ENCODE data around the gene PRLR. TPM values are rescaled to one million over a fixed set of nuclear protein-coding genes. Genes with fewer than 3 reads are reported as not detected.
A peak's percentile ranks its signal among the peaks of the same experiment; 100 is the strongest.

Gene PRLR
- total and polyA plus RNA-seq, 2 of the 8 experiments (the other 6 are each of a cell fraction or from before 2014, with no cell fraction given) = 0.53 to 2.5 TPM

DNA sequence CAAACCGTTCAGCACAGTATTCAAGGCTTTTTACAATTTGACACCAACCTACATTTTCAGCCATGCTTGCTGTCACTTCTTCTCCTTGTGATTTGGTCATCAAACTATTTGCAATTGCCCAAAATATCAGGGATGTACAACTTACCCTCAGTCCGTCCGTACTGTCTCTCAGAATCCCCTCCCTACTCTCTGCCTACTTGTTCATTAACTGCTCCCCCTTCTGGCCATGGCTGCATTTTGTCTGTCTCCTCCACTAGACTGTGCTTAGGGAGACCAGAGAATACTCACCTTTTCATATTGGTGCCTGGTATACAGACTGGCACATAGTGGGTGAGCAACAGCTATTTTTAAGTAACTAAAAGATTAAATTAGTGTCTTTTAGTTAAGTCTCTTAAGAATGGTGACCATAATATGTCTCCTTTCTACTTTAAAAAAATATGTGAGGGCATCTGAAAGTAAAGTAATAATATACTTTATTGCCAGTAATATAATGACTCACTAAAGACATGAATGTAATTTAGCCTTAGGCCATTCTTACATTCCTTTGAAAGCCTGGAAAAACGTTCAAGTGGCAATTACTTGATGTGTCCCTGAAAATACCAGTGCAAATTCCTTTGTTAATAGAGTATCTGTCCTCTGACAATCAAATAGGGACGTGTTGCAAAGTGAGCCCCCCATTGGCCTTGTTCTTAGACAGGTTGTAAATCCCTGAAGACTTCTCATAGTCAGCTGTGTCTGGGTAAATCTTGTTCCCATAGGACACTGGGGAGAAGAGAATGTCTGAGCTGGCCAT lies 27.8 kb downstream of the PRLR start (continued):
- TF ChIP-seq CHD7 (IDR thresholded peaks at IDR 0.05; ENCODE audit: insufficient replicate concordance, low read length) = no peak
- TF ChIP-seq RAD21 (IDR thresholded peaks at IDR 0.05 in 1 of 2, conservative IDR thresholded peaks at IDR 0.05 in 1 of 2; ENCODE audit: low read depth in 2 of 2, low read length in 2 of 2) = peak; percentile 66 to 68
- TF ChIP-seq, protein P1, sequence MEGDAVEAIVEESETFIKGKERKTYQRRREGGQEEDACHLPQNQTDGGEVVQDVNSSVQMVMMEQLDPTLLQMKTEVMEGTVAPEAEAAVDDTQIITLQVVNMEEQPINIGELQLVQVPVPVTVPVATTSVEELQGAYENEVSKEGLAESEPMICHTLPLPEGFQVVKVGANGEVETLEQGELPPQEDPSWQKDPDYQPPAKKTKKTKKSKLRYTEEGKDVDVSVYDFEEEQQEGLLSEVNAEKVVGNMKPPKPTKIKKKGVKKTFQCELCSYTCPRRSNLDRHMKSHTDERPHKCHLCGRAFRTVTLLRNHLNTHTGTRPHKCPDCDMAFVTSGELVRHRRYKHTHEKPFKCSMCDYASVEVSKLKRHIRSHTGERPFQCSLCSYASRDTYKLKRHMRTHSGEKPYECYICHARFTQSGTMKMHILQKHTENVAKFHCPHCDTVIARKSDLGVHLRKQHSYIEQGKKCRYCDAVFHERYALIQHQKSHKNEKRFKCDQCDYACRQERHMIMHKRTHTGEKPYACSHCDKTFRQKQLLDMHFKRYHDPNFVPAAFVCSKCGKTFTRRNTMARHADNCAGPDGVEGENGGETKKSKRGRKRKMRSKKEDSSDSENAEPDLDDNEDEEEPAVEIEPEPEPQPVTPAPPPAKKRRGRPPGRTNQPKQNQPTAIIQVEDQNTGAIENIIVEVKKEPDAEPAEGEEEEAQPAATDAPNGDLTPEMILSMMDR (IDR thresholded peaks at IDR 0.05; ENCODE audit: control extremely low read depth in 1 of 3, insufficient read depth in 1 of 3, low read depth in 1 of 3, low read length in 3 of 3) = peak; percentile 38 to 83 (median 63)
